Measurements from ENCODE around the gene PKD2.
A peak's percentile ranks its signal among the peaks of the same experiment; 100 is the strongest.
"Not testable (repeated sequence)": the region's sequence is repeated elsewhere in the genome, so short reads cannot be mapped to it uniquely, and the experiment has no call there.

Gene PKD2

GRCh38 chr4:87986508-87986907 is 20.9 kb upstream of the PKD2 start:
- DNase-seq (ENCODE audit: low read depth, low spot score) = no peak

GRCh38 chr4:87989765-87990164 is 17.7 kb upstream of the PKD2 start:
- no peak for DNase-seq (ENCODE audit: low read depth, low spot score)

- no peak for DNase-seq (ENCODE audit: low read depth, low spot score)
Observed at GRCh38 chr4:87995435-87995834, 12.0 kb upstream of the PKD2 start.

DNA sequence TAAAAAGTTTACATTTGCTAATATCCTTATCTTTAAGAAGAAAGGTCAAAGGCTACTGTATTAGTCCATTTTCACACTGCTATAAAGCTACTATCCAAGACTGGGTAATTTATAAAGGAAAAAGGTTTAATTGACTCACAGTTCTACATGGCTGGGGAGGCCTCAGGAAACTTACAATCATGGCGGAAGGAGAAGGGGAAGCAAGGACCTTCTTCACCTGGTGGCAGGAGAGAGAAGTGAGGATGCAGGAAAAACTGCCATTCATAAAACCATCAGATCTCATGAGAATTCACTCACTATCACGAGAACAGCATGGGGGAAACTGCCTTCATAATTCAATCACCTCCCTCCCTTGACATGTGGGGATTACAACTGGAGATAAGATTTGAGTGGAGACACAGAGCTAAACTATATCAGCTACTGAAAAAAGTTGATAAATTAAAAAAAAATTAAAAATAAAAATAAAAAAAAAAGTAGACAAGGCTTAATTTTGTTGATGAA is 8.2 kb upstream of the PKD2 start:
- not testable (repeated sequence) for DNase-seq (ENCODE audit: low read depth, low spot score)

GRCh38 chr4:88001871-88002270 is 5.6 kb upstream of the PKD2 start:
- DNase-seq (ENCODE audit: low read depth, low spot score) = no peak

DNA sequence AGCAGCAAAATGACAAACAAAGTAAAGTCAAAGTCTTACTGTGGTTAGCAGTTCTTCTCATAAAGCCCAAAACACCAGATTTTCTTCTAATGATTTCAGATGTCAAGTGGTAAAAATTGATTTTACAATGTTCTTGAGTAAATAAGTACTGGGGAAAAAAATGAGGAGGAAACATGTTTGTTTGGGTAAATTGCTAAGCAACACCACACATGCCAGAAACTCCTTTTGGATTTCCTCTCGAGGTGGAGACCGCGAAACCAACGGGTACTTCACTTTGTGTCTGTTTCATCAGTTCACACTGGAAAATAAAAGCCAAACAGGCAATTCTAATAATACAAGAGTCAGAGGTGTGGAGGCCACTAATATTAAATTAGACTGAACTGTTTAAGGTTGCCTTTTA is 4.6 kb upstream of the PKD2 start:
- DNase-seq (ENCODE audit: low read depth, low spot score) = no peak

DNA sequence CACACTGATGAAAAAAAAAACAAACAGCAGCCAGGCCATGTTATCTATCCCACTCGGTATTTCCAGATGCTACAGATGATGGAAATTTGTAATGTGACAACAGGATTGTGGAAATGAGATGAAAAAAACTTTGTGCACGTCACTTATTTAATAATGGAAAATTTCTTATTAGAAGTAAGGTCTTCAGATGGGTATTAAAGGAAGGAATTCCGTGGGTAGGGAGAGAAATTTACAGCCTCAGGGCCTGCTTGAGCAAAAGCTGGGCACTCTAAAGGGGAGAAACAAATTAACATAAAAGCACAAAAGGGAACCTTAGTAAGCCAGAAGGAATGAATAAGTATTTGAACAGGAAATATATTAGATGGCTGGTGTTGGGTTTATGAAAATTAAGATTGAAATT is 4.2 kb upstream of the PKD2 start:
- no peak for DNase-seq (ENCODE audit: low read depth, low spot score)

DNA sequence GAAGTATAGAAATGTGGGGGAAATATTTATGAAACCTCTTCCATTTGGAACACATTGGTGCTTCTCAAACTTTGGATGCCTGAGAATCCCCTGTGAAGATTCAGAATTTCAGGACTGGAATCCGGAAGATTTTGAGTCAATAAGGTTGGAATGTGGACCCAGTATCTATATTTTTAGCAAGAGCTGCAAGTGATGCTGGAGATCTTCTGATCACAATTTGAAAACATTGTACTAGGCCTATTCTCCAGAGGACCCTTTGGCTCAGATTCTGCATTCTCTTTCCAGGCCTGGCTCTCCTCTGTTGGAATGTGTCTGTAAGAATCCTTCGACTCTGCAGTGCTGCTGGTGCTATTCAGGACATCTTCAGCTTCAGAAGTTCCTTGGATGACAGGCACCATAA is 2.4 kb upstream of the PKD2 start:
- DNase-seq (ENCODE audit: low read depth, low spot score) = no peak

- DNase-seq (ENCODE audit: low read depth, low spot score) = no peak
Observed at GRCh38 chr4:88005946-88006345, 1.5 kb upstream of the PKD2 start.

GRCh38 chr4:88006956-88007303 is 505 bp upstream of the PKD2 start:
- DNase-seq (ENCODE audit: low read depth, low spot score) = no peak

GRCh38 chr4:88008122-88008742 is 797 bp downstream of the PKD2 start:
- no peak for DNase-seq (ENCODE audit: low read depth, low spot score)

DNA sequence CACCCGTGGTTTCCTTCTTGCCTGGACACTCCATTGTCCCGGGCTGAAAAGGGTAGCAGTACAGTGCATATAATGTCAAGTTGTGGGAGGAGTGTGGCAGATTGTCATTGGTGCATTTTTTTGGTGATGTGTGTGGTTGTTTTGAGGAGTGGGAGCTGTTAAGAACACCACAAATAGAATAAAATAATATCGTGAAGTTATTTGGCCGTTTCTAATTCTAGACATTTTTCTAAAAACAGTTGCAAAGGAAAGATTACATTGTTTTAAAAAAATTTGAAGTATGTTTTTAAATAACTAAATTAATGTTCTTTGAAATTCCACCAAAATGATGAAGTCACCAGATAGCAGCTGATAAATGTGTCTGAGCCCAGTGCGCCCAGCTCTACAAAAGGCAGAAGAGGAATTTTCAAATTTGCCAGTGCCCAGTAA is 1.3 kb downstream of the PKD2 start:
- DNase-seq (ENCODE audit: low read depth, low spot score) = no peak

DNA sequence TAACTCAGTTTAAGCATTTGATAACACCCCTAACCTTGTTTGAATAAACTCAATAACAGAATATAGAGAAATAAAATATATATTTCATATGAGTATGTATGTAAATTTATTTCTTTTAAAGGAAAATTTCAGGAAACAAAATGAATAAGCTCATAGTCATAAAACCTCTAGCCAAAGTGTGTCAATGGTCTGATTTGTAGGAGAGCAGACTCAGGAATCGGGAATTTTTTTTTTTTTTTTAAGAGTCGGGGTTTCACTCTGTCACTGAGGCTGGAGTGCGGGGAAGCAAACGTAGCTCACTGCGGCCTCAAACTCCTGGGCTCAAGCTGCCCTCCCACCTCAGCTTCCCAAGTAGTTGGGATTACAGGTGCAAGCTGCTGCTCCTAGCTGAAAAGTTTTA is 2.4 kb downstream of the PKD2 start:
- no peak for DNase-seq (ENCODE audit: low read depth, low spot score)

GRCh38 chr4:88010966-88011365 is 3.5 kb downstream of the PKD2 start:
- no peak for DNase-seq (ENCODE audit: low read depth, low spot score)

DNA sequence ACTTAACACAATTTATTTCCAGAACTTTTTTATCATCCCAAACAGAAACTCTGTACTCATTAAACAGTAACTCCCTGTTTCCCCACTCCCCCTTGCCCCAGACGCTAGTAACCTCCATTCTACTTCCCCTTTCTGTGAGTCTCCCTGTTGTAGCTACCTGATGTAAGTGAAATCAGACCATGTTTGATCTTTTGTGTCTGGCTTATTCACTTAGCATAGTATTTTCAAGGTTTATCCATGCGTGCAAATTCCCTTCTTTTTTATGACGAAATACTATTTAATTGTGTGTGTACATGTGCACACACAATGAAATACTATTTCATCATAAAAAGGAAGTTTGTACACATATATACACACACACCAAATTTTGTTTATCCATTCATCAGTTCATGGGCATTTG is 5.2 kb downstream of the PKD2 start:
- no peak for DNase-seq (ENCODE audit: low read depth, low spot score)

DNA sequence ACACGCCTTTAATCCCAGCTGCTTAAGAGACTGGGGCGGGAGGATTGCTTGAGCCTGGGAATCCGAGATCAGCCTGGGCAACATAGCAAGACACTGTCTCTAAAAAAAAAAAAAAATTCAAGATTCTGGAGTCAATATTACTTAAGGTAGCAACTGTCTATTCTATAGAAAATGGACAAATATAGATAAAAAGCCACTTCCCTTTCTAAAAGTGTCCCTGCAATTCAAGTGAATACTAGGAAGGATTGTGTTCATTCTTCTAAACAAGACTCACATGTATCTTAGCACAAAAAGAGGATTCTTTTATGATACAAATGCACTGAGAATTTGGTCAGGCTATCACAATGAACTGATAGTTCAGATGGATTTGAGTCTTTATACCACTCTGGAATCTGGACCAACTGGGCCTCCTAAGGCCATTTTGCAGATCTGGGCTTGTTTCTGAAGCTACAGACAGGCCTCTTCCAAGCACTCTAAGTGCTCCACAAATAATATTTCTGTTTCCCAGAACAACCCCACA is 7.0 kb downstream of the PKD2 start:
- DNase-seq (ENCODE audit: low read depth, low spot score) = no peak

DNA sequence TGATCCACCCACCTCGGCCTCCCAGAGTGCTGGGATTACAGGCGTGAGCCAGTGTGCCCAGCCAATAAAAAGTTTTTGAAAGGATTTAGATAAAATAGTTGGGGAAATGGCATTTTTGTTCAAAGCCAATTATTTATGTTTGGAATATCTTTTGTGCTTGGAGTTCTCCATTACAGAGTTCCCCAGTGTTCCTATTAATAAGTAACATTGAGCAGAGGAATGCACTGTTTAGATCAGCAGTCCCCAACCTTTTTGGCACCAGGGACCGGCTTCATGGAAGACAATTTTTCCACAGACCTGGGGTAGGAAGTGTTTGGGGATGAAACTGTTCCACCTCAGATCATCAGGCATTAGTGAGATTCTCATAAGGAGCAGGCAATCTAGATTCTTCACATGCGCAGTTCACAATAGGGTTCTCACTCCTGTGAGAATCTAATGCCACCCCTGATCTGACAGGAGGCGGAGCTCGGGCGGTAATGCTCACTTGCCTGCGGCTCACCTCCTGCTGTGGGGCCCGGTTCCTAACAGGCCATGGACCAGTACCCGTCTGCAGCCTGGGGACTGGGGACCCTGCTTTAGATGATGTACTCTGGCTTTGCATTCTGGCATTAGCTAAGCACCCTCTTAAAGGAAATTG is 8.3 kb downstream of the PKD2 start:
- DNase-seq (ENCODE audit: low read depth, low spot score) = no peak

DNA sequence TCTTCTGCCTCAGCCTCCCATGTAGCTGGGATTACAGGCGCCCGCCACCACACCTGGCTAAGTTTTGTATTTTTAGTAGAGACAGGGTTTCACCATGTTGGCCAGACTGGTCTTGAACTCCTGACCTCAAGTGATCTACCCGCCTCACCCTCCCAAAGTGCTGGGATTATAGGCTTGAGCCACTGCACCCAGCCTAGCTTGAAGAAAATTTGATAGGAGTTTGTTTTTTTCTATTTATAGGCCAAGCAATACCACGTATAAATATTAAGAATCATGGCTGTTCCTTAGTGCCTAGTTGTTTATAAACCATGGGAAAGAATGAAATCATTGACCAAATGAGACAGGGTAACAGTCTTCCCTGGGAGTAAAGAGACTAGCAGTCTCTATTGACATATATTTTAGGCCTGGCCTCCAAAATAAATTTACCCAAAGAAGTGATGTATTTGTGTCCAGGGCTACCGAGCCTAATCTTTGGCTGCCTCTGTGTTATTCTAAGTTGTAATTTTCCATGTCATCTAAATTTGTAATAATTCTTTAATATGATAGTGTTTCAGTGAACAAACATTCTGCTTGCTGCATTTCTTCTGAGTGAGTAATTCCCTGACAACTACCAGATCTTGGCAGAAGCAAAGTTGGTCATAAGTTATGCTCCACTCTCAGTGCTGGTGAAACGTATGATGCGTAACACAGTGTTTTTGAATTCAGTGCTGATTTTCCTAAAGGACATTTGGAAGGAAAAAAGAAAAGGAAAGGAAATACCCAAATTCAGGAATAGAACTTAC is 10.3 kb downstream of the PKD2 start:
- DNase-seq (ENCODE audit: low read depth, low spot score) = peak; percentile 59

- no peak for DNase-seq (ENCODE audit: low read depth, low spot score)
Observed at GRCh38 chr4:88018466-88018865, 11.0 kb downstream of the PKD2 start.

DNA sequence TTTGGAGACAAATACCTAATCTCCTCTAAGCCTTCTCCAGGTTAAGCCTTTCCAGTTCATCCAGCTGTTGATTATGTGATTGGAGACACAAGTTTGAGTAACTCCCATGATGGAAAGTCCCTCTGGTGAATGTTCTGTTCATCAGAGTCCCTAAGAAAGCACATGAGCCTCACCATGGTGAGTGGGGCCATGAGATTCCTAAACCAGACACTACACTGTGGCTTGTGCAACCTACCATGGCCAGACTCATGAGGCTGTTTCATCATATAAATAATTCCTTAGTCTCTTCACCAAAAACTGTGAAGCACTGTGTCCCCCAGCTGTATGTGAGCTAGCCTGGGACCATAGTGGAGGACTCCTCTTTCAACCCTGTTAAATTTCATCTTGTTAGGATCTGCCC is 14.4 kb downstream of the PKD2 start:
- DNase-seq (ENCODE audit: low read depth, low spot score) = no peak

- DNase-seq (ENCODE audit: low read depth, low spot score) = no peak
Observed at GRCh38 chr4:88022289-88022688, 14.9 kb downstream of the PKD2 start.

- DNase-seq (ENCODE audit: low read depth, low spot score) = not testable (repeated sequence)
Observed at GRCh38 chr4:88025868-88026661, 18.6 kb downstream of the PKD2 start.

Measured in brain pericyte (primary cell).